Mesendoderm (in vitro differentiated cells): ENCODE results near the gene MPPED1.

Source experiments
- DNase-seq: peaks from one replicate; pipeline ENCODE4 v3.0.0; 2013
- H2AK5ac ChIP-seq: 2 replicates; pipeline ENCODE4 v1.6.1; 2013; ENCODE audit warnings: low read length, inconsistent platforms
- H2BK120ac ChIP-seq: 2 replicates; pipeline ENCODE4 v1.6.1; 2013; ENCODE audit warnings: low read depth, mild to moderate bottlenecking, low read length, moderate library complexity, mixed read lengths
- H2BK15ac ChIP-seq: replicated peaks from 2 replicates; pipeline ENCODE4 v1.6.1; 2013; ENCODE audit warnings: low read depth, mild to moderate bottlenecking, moderate library complexity
- H2BK5ac ChIP-seq: 2 replicates; pipeline ENCODE4 v1.6.1; 2013; ENCODE audit warnings: low read length, inconsistent platforms
- H3K18ac ChIP-seq: 2 replicates; pipeline ENCODE4 v1.6.1; 2013; ENCODE audit warnings: mild to moderate bottlenecking, low read length, mixed read lengths
- H3K23ac ChIP-seq: one replicate; pipeline ENCODE4 v1.6.1; 2013; ENCODE audit warnings: low read length
- H3K27ac ChIP-seq: 2 replicates; pipeline ENCODE4 v1.5.1; 2013; ENCODE audit warnings: low read depth, mild to moderate bottlenecking, inconsistent platforms, low read length, moderate library complexity
- H3K27me3 ChIP-seq: 2 replicates; pipeline ENCODE4 v1.6.1; 2013; ENCODE audit warnings: low read length, control low read depth, mild to moderate bottlenecking, inconsistent platforms; ENCODE audit not compliant: insufficient read depth, poor library complexity
- H3K36me3 ChIP-seq: 2 replicates; pipeline ENCODE4 v1.6.1; 2013; ENCODE audit warnings: low read length, inconsistent platforms; ENCODE audit not compliant: control insufficient read depth, insufficient read depth
- H3K4ac ChIP-seq: one replicate; pipeline ENCODE4 v1.6.1; 2013; ENCODE audit warnings: low read depth, mild to moderate bottlenecking, low read length, moderate library complexity
- H3K4me1 ChIP-seq: 2 replicates; pipeline ENCODE4 v1.6.1; 2013; ENCODE audit warnings: low read depth, low read length, inconsistent platforms; ENCODE audit not compliant: control insufficient read depth
- H3K4me2 ChIP-seq: 2 replicates; pipeline ENCODE4 v1.6.1; 2013; ENCODE audit warnings: low read length
- H3K4me3 ChIP-seq: 2 replicates; pipeline ENCODE4 v1.5.1; 2013; ENCODE audit warnings: mild to moderate bottlenecking, low read length
- H3K56ac ChIP-seq: one replicate; pipeline ENCODE4 v1.6.1; 2013; ENCODE audit warnings: low read length
- H3K79me1 ChIP-seq: 2 replicates; pipeline ENCODE4 v1.6.1; 2013; ENCODE audit warnings: low read length, inconsistent platforms
- H3K79me2 ChIP-seq: 2 replicates; pipeline ENCODE4 v1.6.1; 2013; ENCODE audit warnings: mild to moderate bottlenecking, low read length; ENCODE audit not compliant: control insufficient read depth, insufficient read depth
- H3K9ac ChIP-seq: 2 replicates; pipeline ENCODE4 v1.6.1; 2013; ENCODE audit warnings: low read length, inconsistent platforms
- H4K5ac ChIP-seq: one replicate; pipeline ENCODE4 v1.6.1; 2013; ENCODE audit warnings: low read length
- H4K8ac ChIP-seq: one replicate; pipeline ENCODE4 v1.6.1; 2013; ENCODE audit warnings: low read depth, mild to moderate bottlenecking, control low read depth, low read length, moderate library complexity
- WGBS: extraction: QIAGEN DNeasy Blood & Tissue Kit; methylation state at CpG from one replicate; pipeline ENCODE4 v1.1.7; 2013; ENCODE audit warnings: low lambda C conversion rate, missing lambda C conversion rate; ENCODE audit not compliant: insufficient coverage; ENCODE audit errors: extremely low coverage; 5-methylcytosine and 5-hydroxymethylcytosine counted together

MPPED1 gene

DNA sequence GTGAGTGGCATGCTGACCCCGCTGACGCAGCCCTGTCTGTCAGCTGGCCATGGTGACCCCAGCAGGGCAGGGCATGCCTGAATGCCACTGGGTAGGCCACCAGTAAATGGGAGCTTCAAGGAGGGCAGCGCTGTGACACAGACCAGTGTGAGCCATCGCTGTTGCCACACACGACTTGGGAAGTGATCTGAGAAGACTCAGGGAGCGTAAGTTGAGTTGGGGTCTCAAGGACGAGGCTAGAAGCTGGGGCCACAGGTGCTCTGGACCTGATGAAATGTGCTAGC lies 28.2 kb downstream of the MPPED1 start:
- H2BK5ac ChIP-seq: no peak overlapping the region
- H3K4ac ChIP-seq: no peak overlapping the region
- H3K79me1 ChIP-seq: no peaks in the 10 kb centered on the region
- no peak overlapping the region for H3K27ac ChIP-seq
- H3K56ac ChIP-seq: no peak overlapping the region
- no peak overlapping the region for H4K8ac ChIP-seq
- H2AK5ac ChIP-seq: no peak overlapping the region
- no peak overlapping the region for H3K18ac ChIP-seq
- no peak overlapping the region for H3K23ac ChIP-seq
- H3K4me1 ChIP-seq: no peaks in the 10 kb centered on the region
- H2BK15ac ChIP-seq: no peak overlapping the region
- DNase-seq: no peak
- WGBS: no CpG with 5 or more reads among the region's 7 CpGs
- no peaks in the 10 kb centered on the region for H3K27me3 ChIP-seq
- no peaks in the 10 kb centered on the region for H3K79me2 ChIP-seq
- H3K9ac ChIP-seq: no peak overlapping the region
- H3K4me3 ChIP-seq: no peak overlapping the region
- H3K36me3 ChIP-seq: no peaks in the 10 kb centered on the region
- H3K4me2 ChIP-seq: no peak overlapping the region
- H2BK120ac ChIP-seq: no peak overlapping the region
- H4K5ac ChIP-seq: no peak overlapping the region

DNA sequence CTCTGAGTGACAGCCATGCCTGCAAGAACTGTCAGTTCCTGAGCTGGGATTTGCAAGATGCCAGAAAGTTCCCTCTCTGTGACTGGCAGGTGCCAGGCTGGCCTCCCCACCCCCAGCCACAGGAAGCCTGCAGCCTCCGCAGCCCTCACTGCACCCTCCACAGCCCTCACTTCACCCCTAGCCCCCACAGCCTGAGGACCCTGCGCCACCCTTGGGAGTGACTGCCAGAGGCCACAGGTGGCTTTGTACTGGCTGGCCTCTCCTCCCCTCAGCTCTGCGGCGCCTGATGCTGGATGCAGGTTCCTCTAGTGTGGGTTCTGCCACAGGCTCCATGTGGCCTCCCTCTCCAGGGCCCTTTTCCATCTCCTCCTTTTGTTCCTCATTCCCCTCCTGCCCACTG lies 28.7 kb downstream of the MPPED1 start:
- Histone ChIP-seq H3K27me3 (no peaks in the 10 kb centered on the region), H4K5ac (no peak overlapping the region), H3K79me1 (no peaks in the 10 kb centered on the region), H2BK5ac (no peak overlapping the region), H3K27ac (no peak overlapping the region), H3K9ac (no peak overlapping the region), H3K4me1 (no peaks in the 10 kb centered on the region), H3K79me2 (no peaks in the 10 kb centered on the region), H2BK120ac (no peak overlapping the region), H2BK15ac (no peak overlapping the region), H4K8ac (no peak overlapping the region), H2AK5ac (no peak overlapping the region), H3K18ac (no peak overlapping the region), H3K4me3 (no peak overlapping the region), H3K36me3 (no peaks in the 10 kb centered on the region), H3K23ac (no peak overlapping the region), H3K4ac (no peak overlapping the region), H3K4me2 (no peak overlapping the region), H3K56ac (no peak overlapping the region)
- no peak for DNase-seq
- WGBS: no CpG with 5 or more reads among the region's 4 CpGs

GRCh38 chr22:43441216-43441615 lies 29.4 kb downstream of the MPPED1 start:
- Histone ChIP-seq H3K56ac (no peak overlapping the region), H3K27me3 (no peaks in the 10 kb centered on the region), H3K79me1 (no peaks in the 10 kb centered on the region), H4K8ac (no peak overlapping the region), H3K4me3 (no peak overlapping the region), H3K4me2 (no peak overlapping the region), H3K23ac (no peak overlapping the region), H3K18ac (no peak overlapping the region), H2AK5ac (no peak overlapping the region), H3K4ac (no peak overlapping the region), H3K79me2 (no peaks in the 10 kb centered on the region), H2BK5ac (no peak overlapping the region), H3K4me1 (no peaks in the 10 kb centered on the region), H2BK15ac (no peak overlapping the region), H4K5ac (no peak overlapping the region), H3K36me3 (no peaks in the 10 kb centered on the region), H3K9ac (no peak overlapping the region), H3K27ac (no peak overlapping the region), H2BK120ac (no peak overlapping the region)
- WGBS: no CpG with 5 or more reads among the region's 6 CpGs
- DNase-seq: no peak

DNA sequence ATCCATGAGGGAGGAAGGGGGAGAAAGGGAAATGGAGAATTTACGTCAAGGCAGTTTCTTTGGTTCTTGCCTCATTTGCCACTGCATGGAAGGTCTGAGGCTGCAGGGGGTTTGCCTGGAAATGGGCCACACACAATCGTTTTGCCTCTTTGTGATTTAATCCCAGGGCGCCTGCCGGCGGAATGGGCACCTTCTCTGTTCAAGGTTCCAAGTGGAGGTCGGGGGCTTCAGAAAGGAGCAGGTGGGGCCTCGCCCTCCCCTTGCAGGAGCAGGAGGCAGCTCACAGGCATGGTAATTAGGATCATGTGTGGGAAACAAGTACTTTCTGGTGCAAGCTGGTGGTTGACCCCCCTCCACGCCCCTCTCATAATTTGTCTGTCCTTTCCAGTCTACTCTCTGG lies 29.9 kb downstream of the MPPED1 start:
- no peak overlapping the region for H4K5ac ChIP-seq

GRCh38 chr22:43442386-43443151 lies 30.8 kb downstream of the MPPED1 start:
- H3K27ac ChIP-seq: no peak overlapping the region
- no peak overlapping the region for H4K8ac ChIP-seq
- WGBS: no CpG with 5 or more reads among the region's 16 CpGs
- no peak overlapping the region for H2AK5ac ChIP-seq
- no peaks in the 10 kb centered on the region for H3K4me1 ChIP-seq
- H3K4ac ChIP-seq: no peak overlapping the region
- no peaks in the 10 kb centered on the region for H3K79me2 ChIP-seq
- H2BK5ac ChIP-seq: no peak overlapping the region
- H3K4me2 ChIP-seq: no peak overlapping the region
- no peak overlapping the region for H2BK120ac ChIP-seq
- no peaks in the 10 kb centered on the region for H3K27me3 ChIP-seq
- H3K4me3 ChIP-seq: no peak overlapping the region
- H3K9ac ChIP-seq: no peak overlapping the region
- H3K18ac ChIP-seq: no peak overlapping the region
- H2BK15ac ChIP-seq: no peak overlapping the region
- H3K79me1 ChIP-seq: no peaks in the 10 kb centered on the region
- H3K56ac ChIP-seq: no peak overlapping the region
- no peak overlapping the region for H4K5ac ChIP-seq
- no peak overlapping the region for H3K23ac ChIP-seq
- no peak for DNase-seq
- no peaks in the 10 kb centered on the region for H3K36me3 ChIP-seq

More for the DNA sequence above, 29.9 kb downstream of the MPPED1 start:
- Histone ChIP-seq H2BK5ac (no peak overlapping the region), H3K36me3 (no peaks in the 10 kb centered on the region), H3K56ac (no peak overlapping the region), H2BK120ac (no peak overlapping the region), H3K23ac (no peak overlapping the region), H3K18ac (no peak overlapping the region), H3K4me1 (no peaks in the 10 kb centered on the region), H3K4me3 (no peak overlapping the region), H3K79me2 (no peaks in the 10 kb centered on the region), H3K79me1 (no peaks in the 10 kb centered on the region), H3K27me3 (no peaks in the 10 kb centered on the region), H3K9ac (no peak overlapping the region), H3K4me2 (no peak overlapping the region), H3K27ac (no peak overlapping the region), H2AK5ac (no peak overlapping the region), H4K8ac (no peak overlapping the region), H3K4ac (no peak overlapping the region), H2BK15ac (no peak overlapping the region)
- DNase-seq: no peak
- WGBS: no CpG with 5 or more reads among the region's 8 CpGs

GRCh38 chr22:43443152-43443471 lies 31.3 kb downstream of the MPPED1 start:
- no peak overlapping the region for H3K18ac ChIP-seq
- no CpG with 5 or more reads among the region's 6 CpGs for WGBS

More at GRCh38 chr22:43443152-43443471, 31.3 kb downstream of the MPPED1 start:
- no peak for DNase-seq
- no peaks in the 10 kb centered on the region for H3K27me3 ChIP-seq
- no peaks in the 10 kb centered on the region for H3K4me1 ChIP-seq
- no peak overlapping the region for H4K8ac ChIP-seq
- H2BK15ac ChIP-seq: no peak overlapping the region
- no peak overlapping the region for H3K4me2 ChIP-seq
- no peak overlapping the region for H3K4ac ChIP-seq
- no peak overlapping the region for H3K23ac ChIP-seq
- H2BK5ac ChIP-seq: no peak overlapping the region
- no peak overlapping the region for H3K9ac ChIP-seq
- H3K79me2 ChIP-seq: no peaks in the 10 kb centered on the region
- H3K56ac ChIP-seq: no peak overlapping the region
- H2BK120ac ChIP-seq: no peak overlapping the region
- no peaks in the 10 kb centered on the region for H3K79me1 ChIP-seq
- no peaks in the 10 kb centered on the region for H3K36me3 ChIP-seq
- H2AK5ac ChIP-seq: no peak overlapping the region
- no peak overlapping the region for H3K27ac ChIP-seq
- H4K5ac ChIP-seq: no peak overlapping the region
- H3K4me3 ChIP-seq: no peak overlapping the region
